Activated CD4-positive, alpha-beta T cell treated with anti-CD3 and anti-CD28 coated beads, Interleukin-10, Interleukin-2, amounts not matched to agents 100 ng/mL and 50 ng/mL, durations not matched to agents 16 hours and 8 hours (primary cell): ENCODE data around the gene SLC48A1.

ENCODE experiments used
- DNase-seq: peaks from one replicate; pipeline ENCODE4 v3.0.0-alpha.2; 2020

The SLC48A1 gene

DNA sequence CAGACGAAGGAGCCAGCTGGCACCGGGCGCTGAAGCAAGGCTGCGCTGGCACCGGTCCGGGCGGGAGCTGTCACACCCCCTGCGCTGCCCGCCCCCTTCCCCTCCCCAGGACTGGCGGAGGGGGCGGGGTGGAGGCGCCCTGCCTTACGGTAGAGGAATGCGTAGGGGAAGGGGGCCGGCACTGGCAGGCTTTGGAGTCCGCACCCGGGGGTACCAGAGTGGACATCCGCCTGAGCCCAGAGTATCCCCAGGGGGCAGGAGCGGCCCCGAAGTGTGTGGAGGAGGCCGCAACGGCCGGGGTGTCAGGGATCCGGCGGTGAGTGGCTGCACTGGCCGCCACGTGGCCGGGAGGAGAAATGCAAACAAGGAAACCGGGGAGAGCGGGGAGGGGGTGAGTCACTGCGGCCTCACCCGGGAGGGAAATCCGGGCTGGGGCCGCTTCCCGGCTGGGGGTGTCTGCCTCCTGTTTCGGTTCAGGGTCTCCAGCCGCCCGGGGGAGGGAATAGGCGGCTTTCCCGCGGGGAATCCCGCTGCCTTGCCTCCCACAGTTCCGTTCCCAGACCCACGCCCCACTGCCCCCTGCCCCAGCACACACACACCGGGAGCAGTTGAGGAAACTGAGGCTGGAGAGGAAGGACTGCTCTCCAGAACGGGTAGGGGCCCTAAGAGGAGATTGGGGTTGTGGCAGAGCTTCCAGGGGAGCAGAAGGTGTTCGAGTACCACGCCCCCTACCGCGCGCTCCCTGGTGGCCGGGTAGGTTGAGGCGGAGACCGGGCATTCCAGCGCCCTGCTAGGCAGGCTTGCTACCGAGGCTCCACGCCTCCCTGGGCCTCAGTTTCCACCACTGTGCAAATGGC is 14.0 kb upstream of the SLC48A1 start, which contains the start of gene RAPGEF3:
Gene RAPGEF3 (minus strand): TSS at position 47 of the 857 bp plus-strand sequence. CDS start 324 bp downstream, outside the sequence.
- peak; percentile 77 for DNase-seq

DNA sequence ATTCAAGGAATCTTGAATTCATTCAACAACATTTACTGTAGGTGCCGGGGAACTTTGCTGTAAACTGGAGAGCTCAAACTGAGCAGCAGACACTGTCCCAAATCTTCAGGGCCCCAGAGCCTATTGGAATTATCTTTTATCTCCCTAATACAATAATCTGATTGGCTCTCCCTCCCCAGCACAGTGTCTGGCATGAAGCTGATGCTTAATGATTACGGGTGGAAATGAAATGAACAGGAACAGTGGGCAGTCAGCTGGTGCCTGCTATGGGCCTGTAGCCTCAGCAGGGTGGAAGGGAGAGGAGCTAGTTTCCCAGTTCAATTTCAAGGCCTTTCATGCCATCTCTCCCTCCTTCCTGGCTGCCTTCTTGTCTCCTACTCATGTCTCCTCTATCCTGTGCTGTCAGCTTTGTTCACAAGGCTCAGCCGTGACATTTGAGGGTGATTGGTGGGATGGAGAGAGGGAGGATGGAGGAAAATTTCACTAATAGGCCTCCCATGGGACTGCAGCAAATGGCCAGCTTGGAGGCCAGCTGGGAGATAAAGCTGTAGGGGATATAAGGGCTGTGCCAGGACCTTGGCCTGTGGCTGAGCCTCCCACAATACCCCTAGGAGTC is 10.1 kb upstream of the SLC48A1 start:
- DNase-seq, result no peak

GRCh38 chr12:47763481-47764346 is 9.3 kb upstream of the SLC48A1 start:
- DNase-seq, result no peak

DNA sequence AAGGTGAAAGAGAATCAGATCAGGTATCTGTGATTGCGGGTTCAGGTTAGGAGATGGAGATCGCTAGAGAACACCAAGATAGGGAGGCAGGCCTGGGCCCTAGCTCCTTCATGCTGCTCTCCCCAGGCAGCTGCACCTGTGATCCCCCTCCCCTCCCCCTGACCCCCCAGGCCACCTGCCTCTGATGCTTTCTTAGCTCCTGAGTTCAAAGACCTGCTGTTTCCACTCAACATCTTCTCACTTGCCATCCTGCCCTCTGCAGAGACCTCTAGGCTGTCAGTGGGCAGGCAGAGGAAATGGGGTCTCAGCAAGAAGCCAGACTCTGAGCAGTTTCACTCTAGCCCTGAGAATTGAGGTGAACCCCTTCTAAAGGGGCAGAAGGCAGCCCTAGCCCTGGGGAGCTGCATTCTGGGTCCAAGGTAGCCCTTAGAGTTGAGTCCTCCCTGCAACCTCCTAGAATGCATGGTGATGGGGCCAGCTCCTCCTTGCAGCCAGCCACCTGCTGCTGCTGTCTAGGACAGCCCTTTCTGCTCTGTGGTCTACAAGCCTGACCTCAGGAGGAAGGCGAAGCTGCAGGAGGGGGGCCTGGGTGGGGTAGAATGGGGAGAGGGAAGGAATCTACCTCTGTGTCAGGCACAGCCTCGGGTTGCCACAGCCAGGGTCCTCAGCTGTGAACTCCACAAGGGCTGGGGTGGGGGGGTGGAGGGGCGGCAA is 6.4 kb upstream of the SLC48A1 start:
- no peak for DNase-seq

GRCh38 chr12:47767216-47767724 is 5.8 kb upstream of the SLC48A1 start:
- DNase-seq, result peak; percentile 79

DNA sequence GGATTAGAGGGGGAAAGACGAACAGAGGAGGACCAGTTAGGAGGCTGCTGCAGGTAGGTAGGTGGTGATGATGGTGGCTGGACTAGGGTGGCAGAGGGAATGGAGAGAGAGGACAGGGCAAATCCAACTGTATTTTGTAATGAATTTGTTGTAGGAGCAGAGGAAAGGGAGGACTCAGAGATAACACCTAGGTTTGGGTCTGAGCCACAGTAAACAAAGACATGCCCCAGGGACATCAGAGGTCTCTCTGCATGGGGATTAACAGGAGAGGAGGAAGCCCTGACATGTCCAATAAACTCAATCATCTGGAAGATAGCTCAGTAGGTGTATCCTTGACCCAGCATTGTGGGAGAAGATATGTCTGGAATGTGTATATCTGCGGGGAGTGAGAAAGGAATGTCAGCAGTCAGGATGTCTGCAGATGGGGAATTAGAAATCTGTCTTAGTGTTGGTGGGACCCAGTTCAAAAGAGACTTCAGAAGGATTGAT is 4.7 kb upstream of the SLC48A1 start:
- DNase-seq, result no peak

DNA sequence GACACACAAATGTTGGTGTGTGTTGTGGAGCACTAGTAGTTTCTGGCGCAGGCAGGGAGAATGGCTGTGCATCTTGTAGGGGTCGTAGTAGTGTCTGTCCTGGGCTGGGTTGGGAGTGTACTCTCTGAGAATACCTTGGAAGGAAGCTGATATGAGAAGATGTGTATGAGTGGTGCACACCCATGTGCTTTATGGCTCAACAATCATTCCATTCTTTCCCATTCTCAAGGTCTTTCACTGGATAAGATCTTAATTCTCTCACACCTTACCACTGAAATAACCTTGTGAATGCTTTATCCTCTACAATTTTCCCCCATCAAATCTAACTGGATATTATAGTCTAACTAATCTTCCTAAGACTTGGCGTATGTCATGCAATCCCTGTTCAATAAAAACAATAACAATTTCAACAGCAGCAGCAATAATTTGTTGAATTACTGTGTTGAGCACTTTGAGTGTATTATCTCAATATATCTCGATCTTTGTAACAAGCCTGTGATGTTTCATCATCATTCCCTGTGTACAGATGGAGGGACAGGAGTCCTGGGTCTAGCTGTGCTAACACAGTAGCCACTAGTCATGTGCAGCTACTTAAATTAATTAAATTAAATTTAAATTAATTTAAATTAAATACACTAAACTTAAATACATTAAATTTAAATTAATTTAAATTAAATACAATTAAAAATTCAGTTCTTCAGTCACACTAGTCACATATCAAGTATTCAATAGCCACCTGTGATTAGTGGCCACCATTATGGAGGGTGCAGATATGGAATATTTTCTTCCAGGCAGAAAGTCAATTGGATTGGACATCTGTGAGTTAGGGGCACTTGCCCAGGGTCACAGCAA is 3.6 kb upstream of the SLC48A1 start:
- no peak for DNase-seq

- no peak for DNase-seq
Observed at GRCh38 chr12:47770086-47770726, 2.8 kb upstream of the SLC48A1 start.

DNA sequence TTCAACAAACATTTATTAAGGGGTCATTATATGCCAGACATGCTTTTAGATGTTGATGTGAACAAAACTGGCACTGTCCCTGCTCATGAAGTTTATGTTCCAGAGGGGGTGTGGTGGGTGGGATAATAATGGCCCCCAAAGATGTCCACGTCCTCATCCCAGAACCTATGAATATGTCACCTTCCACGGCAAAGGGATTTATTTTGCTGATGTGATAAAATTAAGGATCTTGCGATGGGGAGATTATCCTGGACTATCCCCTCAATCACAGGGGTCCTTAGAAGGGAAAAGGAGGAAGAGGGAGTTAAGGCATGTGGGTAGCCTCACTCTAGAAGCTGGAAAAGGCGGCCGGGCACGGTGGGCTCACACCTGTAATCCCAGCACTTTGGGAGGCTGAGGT is 1.7 kb upstream of the SLC48A1 start:
- no peak for DNase-seq

- DNase-seq, result no peak
Observed at GRCh38 chr12:47772094-47772660, 861 bp upstream of the SLC48A1 start.

DNA sequence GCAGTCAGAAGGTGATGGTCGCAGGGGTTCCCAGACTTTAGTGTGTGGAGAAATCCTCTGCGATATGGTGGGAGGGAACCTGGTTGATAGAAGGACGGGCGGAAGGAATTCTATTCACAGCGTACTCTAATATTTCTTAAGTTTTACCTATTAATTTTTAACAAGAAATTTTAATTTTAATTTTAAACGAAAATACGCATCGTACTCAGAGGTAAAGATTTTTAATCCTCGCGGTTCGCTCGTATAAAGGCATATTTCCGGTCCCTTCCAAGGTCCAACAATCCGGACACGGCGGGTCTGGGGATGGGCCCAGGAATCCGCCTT is 338 bp upstream of the SLC48A1 start:
- no peak for DNase-seq

- no peak for DNase-seq
Observed at GRCh38 chr12:47773858-47774580, 981 bp downstream of the SLC48A1 start.

DNA sequence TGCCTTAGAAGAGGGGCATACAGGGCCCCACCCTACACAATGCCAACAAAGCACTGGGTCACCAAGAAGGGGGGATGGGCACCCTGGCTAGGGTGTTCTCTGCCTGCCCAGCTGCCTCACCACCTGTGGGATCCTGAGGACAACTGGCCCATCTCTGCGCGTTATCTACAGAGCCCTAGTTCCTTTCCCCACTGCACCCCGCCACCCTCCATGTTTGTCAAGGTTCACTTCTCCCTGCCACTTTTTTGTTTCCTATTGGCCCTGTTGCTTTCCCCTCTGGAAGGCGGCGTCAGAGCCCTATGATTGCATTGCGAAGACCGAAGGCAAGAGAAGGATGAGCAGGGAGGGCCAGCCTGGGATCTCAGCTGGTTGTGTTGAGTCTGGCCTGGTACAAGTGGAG is 1.6 kb downstream of the SLC48A1 start:
- DNase-seq, result no peak

GRCh38 chr12:47775100-47775911 is 2.3 kb downstream of the SLC48A1 start:
- peak; percentile 54 for DNase-seq

- DNase-seq, result no peak
Observed at GRCh38 chr12:47776471-47777143, 3.6 kb downstream of the SLC48A1 start.

DNA sequence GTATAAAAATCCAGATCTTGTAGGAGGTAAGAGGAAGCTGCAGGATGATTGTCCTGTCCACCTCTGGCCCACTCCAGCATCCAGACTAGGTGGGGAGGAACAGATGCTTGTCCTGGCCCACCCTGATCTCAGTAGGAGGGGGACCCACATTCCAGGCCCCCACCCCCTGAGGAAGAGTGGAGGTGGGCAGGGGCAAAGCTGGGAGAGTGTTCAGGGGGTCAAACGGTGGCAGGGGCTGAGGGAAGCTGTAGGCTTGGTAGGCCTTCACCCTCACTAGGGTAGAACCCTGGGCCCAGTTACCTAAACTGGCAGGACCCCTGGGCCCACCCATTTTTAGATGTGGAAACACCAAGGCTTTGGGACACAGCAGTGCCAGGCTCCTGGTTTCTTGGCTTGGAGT is 4.1 kb downstream of the SLC48A1 start:
- DNase-seq, result no peak

DNA sequence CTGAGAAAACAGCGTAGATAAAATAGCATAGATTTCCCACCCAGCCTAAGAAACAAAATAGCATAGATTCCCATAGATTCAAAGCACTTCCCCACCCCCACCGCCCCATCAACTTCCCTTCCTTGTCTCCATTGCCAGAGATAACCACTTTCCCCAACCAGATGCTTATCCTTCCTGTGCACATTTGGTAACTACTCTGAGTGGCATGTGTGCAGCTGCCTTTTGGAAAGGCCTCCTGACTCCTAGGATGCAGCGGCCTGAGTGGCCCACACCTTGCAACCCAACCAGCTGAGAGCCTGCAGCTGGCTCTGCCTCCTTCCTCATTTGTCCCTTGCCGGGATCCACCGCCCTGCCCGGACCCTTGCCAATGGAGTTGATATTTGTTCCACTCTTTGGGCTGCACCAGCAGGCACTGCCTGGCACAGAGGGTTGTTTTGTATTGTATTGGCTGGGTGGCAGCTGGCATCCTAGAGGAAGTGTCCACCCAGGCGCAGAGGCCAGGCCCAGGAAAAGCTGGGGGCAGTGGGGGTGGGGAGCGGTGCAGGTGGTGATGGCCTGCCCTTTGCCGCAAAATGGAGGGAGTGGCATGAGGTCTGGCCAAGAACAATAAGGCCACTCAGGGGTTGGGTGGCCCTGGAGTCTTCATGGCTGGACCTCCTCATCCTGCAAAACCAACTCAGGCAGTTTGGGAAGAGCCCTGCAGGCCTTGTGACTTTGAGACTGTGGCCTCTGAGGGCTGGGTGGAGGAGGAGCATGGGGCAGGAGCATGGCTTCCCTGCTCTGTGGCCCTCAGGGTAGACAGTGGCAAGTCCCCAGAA is 4.9 kb downstream of the SLC48A1 start:
- no peak for DNase-seq
